Panc1 (cell line): ENCODE results near the gene MRPS21. TPM values are rescaled to one million over a fixed set of nuclear protein-coding genes. Genes with fewer than 3 reads are reported as not detected.

Experiments used
- ATAC-seq: fragments of 200-7000 bp; cut with Tn5 transposase; 2 replicates; pipeline ENCODE4 v1.9.1; 2020; ENCODE audit warnings: mild to moderate bottlenecking, moderate library complexity
- BruUV-seq: library from RNA; stranded (reverse); fragments of 400-500 nt; replicated peaks from 2 replicates; lab custom pipeline; 2021; lab: Mats Ljungman, UMichigan
- CTCF ChIA-PET: fragments of 300-600 bp; sonication (Branson Sonifier 250); formaldehyde crosslinking; loops from one replicate; lab custom pipeline; 2022; ENCODE audit warnings: antibody characterized with exemption; lab: Charles Lee
- POLR2A ChIA-PET: fragments of 300-600 bp; sonication (Branson Sonifier 250); formaldehyde crosslinking; loops from one replicate; lab custom pipeline; 2022; ENCODE audit warnings: antibody characterized with exemption; lab: Charles Lee
- DNase-seq: peaks from one replicate; pipeline ENCODE4 v3.0.0-alpha.2; 2010; ENCODE audit warnings: low read depth, low spot score
- H3K27ac ChIP-seq: 2 replicates; pipeline ENCODE4 v1.5.1; 2011; ENCODE audit warnings: mild to moderate bottlenecking, low read length, inconsistent platforms
- H3K27me3 ChIP-seq: fragments of 200-500 bp; sonication (Bioruptor generic); 2 replicates; pipeline ENCODE4 v1.6.0; 2014; ENCODE audit warnings: low read length, inconsistent platforms; ENCODE audit not compliant: control insufficient read depth, insufficient read depth
- H3K36me3 ChIP-seq: fragments of 200-500 bp; sonication (Bioruptor generic); 2 replicates; pipeline ENCODE4 v1.5.1; 2014; ENCODE audit warnings: inconsistent platforms, mild to moderate bottlenecking, low read length, moderate library complexity; ENCODE audit not compliant: control insufficient read depth, insufficient read depth
- H3K4me1 ChIP-seq: 2 replicates; pipeline ENCODE4 v1.5.1; 2011; ENCODE audit warnings: inconsistent platforms, mild to moderate bottlenecking, low read length, moderate library complexity; ENCODE audit not compliant: control insufficient read depth, insufficient read depth
- H3K4me3 ChIP-seq, 2 experiments: 2 replicates each; pipeline ENCODE4 v1.5.1; 2011 to 2012; ENCODE audit warnings: low read depth in 2 of 2, low read length in 2 of 2, mild to moderate bottlenecking in 2 of 2, inconsistent platforms in 1 of 2, moderate library complexity in 1 of 2
- H3K9me3 ChIP-seq: fragments of 200-500 bp; sonication (Bioruptor generic); 2 replicates; pipeline ENCODE4 v1.5.1; 2014; ENCODE audit warnings: low read depth, mild to moderate bottlenecking, inconsistent platforms, low read length, moderate library complexity; ENCODE audit not compliant: control insufficient read depth, insufficient read depth
- CTCF ChIP-seq: fragments of 450-650 bp; IDR thresholded peaks from 2 replicates; pipeline ENCODE4 v1.5.1; 2017; ENCODE audit warnings: mild to moderate bottlenecking
- POLR2AphosphoS5 ChIP-seq: IDR thresholded peaks from 2 replicates; pipeline ENCODE4 v1.6.1; 2012; ENCODE audit warnings: mild to moderate bottlenecking, low read depth, low read length, moderate library complexity
- SIN3A ChIP-seq: IDR thresholded peaks from 2 replicates; pipeline ENCODE4 v1.6.1; 2012; ENCODE audit warnings: low read depth, mild to moderate bottlenecking, low read length, moderate library complexity, borderline replicate concordance; ENCODE audit not compliant: insufficient read depth
- TCF7L2 ChIP-seq: IDR thresholded peaks from 2 replicates; pipeline ENCODE4 v1.6.1; 2011; ENCODE audit warnings: mild to moderate bottlenecking, low read depth, low read length, inconsistent platforms
- in situ Hi-C: cut with HindIII; loops from 2 replicates; pipeline ENCODE4 v1.10.0; 2016; ENCODE audit warnings: low sequenced_read_pairs, low pct_unique_long_range_greater_than_20kb
- intact Hi-C: fragments of 100-400 bp; cut with micrococcal nuclease; formaldehyde crosslinking; loops from one replicate; pipeline ENCODE4 v1.10.0; 2022; ENCODE audit not compliant: unreplicated experiment
- total RNA-seq: library from RNA; stranded (reverse); gene quantifications from one replicate; pipeline ENCODE4 v1.2.1, GENCODE V29; 2021; ENCODE audit not compliant: unreplicated experiment
- TF ChIP-seq, protein P1 (sequence below), 2 experiments: IDR thresholded peaks; 2 replicates each; pipeline ENCODE4 v1.6.1; 2011 to 2012; ENCODE audit warnings: low read depth in 2 of 2, control low read depth in 1 of 2, low read length in 1 of 2, mild to moderate bottlenecking in 1 of 2, moderate library complexity in 1 of 2; ENCODE audit not compliant: insufficient read depth in 1 of 2

MRPS21 gene
- total RNA-seq, 1 experiment from 2014 or later, result 68.2 TPM

GRCh38 chr1:150352866-150353265 lies 59.2 kb downstream of the MRPS21 start:
- in situ Hi-C loops, result no loop called here
- no TSS peak for BruUV-seq
- no peaks in the 10 kb centered on the region for H3K27me3 ChIP-seq
- DNase-seq (no peak), ATAC-seq (no peak)
- CTCF ChIA-PET, result no interaction called here
- TF ChIP-seq, protein P1, sequence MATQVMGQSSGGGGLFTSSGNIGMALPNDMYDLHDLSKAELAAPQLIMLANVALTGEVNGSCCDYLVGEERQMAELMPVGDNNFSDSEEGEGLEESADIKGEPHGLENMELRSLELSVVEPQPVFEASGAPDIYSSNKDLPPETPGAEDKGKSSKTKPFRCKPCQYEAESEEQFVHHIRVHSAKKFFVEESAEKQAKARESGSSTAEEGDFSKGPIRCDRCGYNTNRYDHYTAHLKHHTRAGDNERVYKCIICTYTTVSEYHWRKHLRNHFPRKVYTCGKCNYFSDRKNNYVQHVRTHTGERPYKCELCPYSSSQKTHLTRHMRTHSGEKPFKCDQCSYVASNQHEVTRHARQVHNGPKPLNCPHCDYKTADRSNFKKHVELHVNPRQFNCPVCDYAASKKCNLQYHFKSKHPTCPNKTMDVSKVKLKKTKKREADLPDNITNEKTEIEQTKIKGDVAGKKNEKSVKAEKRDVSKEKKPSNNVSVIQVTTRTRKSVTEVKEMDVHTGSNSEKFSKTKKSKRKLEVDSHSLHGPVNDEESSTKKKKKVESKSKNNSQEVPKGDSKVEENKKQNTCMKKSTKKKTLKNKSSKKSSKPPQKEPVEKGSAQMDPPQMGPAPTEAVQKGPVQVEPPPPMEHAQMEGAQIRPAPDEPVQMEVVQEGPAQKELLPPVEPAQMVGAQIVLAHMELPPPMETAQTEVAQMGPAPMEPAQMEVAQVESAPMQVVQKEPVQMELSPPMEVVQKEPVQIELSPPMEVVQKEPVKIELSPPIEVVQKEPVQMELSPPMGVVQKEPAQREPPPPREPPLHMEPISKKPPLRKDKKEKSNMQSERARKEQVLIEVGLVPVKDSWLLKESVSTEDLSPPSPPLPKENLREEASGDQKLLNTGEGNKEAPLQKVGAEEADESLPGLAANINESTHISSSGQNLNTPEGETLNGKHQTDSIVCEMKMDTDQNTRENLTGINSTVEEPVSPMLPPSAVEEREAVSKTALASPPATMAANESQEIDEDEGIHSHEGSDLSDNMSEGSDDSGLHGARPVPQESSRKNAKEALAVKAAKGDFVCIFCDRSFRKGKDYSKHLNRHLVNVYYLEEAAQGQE (IDR thresholded peaks at IDR 0.05; ENCODE audit: insufficient read depth in 1 of 2, low read depth in 2 of 2, low read length in 1 of 2), result no peak
- TF ChIP-seq SIN3A (no peak), TCF7L2 (no peak), POLR2AphosphoS5 (no peak), CTCF (no peak)
- intact Hi-C loops, result no loop called here
- no peaks in the 10 kb centered on the region for H3K4me1 ChIP-seq
- H3K4me3 ChIP-seq, result no peak overlapping the region
- POLR2A ChIA-PET, result interaction anchor here (0.6 kb wide), 1 partner anchor 14 kb away, joined by 4 read pairs; no protein-coding TSS in a partner anchor
- no peak overlapping the region for H3K27ac ChIP-seq
- peaks cover 30% of the 10 kb centered on the region for H3K36me3 ChIP-seq
- no peaks in the 10 kb centered on the region for H3K9me3 ChIP-seq

Other genes with a start within 250 kb of the MRPS21 start
- 24.9 TPM for gene VPS45, start 226.1 kb upstream of the MRPS21 start, total RNA-seq
- gene PLEKHO1, start 143.9 kb upstream of the MRPS21 start, total RNA-seq, result 9.1 TPM
- gene ANP32E, start 57.7 kb upstream of the MRPS21 start, total RNA-seq, result 66.2 TPM
- gene CA14, start 36.1 kb upstream of the MRPS21 start, total RNA-seq, result not detected
- 146 TPM for gene APH1A, start 24.8 kb upstream of the MRPS21 start, total RNA-seq
- gene C1orf54, start 21.1 kb upstream of the MRPS21 start, total RNA-seq, result 0.39 TPM
- 3.4 TPM for gene CIART, start 11.3 kb upstream of the MRPS21 start, total RNA-seq
- gene PRPF3, start 27.7 kb downstream of the MRPS21 start, total RNA-seq, result 122 TPM
- gene RPRD2, start 70.3 kb downstream of the MRPS21 start, total RNA-seq, result 28.3 TPM
- 28.2 TPM for gene TARS2, start 193.6 kb downstream of the MRPS21 start, total RNA-seq
- 2.2 TPM for gene ECM1, start 214.2 kb downstream of the MRPS21 start, total RNA-seq
- gene FALEC, start 221.9 kb downstream of the MRPS21 start, total RNA-seq, result 1.0 TPM